GM19035 (cell line): ENCODE results near the gene ERCC6L2.

Source experiments
- ATAC-seq: cut with Tn5 transposase; IDR thresholded peaks from one replicate; pipeline ENCODE4 v1.9.1; 2021; ENCODE audit not compliant: unreplicated experiment

Gene ERCC6L2

GRCh38 chr9:95910770-95911340 is 35.4 kb downstream of the ERCC6L2 start:
- no peak for ATAC-seq

DNA sequence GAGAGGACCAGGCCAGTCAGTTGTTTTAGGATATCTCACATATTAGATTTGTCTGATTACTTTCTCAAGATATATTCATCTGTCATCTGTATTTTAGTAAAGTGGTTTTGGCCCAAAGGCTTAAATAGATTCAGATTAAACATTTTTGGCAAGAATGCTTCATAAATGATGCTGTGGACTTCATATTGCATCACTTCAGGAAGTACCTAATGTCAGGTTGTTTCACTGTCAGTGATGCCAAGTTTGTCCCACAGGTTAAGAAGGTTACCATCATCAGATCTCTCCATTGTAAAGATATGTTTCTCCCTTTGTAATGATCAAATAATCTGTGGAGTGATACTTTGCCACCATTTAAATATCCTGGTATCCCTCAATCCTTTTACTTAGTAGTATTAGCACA is 37.3 kb downstream of the ERCC6L2 start:
- ATAC-seq: no peak

DNA sequence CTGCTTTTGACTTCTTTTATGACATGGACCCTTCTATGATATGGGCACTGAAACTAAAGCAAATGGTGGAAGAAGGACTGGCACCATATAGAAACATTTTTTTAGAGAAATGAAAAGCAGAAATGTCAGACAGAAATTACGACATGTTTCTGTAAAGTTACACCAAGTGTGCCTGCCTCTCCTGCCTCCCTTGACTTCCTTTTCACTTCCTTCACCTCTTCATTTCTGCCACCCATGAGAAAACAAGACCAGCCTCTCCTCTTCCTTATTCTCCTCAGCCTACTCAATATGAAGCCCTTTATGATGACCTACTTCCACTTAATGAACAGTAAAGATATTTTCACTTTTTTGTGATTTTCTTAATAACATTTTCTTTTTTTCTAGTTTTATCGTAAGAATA is 44.5 kb downstream of the ERCC6L2 start:
- no peak for ATAC-seq

DNA sequence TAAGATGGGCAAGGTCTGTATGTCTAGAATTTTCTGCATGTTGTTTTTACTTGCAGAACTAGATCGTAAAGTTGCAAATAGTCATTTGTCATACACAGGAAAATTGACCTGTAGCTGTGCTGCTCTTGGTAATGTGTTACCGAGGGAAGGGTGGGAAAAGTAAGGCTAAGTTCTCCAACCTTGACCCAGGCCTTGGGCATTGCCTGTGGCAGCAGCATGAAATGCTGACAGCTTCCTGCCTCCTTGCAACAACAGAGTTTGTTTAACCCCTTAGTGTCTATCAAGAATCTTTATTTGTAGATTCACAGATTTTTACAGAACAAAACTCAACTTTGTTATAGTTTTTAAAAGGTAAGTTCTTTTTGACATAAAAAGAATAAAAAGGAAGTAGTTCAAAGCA is 48.3 kb downstream of the ERCC6L2 start:
- no peak for ATAC-seq

- ATAC-seq: no peak
These were observed 49.5 kb downstream of the ERCC6L2 start for GRCh38 chr9:95924987-95925386.

DNA sequence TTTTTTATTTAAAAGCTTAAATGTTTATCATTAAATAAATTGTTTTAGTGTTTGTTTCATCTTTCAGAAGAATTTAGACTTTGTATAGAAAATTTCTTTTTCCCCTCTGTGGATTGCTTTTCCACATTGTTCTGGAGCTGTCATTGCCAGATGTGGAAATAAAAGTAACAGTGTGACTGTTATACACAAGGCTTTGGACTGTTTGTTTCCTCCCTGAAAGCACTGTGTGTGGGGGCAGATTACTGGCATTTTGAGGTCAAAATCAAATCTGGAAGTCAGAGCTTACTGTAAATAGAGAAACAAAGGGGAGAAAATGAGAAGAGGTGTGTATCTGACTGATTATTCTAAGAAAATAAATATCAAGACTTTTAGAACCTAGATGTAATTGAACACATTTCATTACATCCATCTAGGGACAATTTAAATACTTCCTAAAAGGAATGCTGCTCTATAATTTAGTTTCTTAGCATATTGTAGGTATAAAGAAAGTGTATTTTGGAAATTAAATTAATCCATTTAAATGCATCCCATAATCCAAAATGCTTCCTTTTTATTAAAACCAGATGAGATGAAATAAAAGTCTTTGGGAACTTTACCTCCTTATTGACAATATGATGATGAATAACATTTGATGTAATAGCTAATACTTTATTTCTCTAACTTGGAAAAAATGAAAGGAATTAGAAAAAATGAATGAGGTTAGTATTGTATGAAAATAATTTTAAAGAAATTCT is 51.9 kb downstream of the ERCC6L2 start:
- no peak for ATAC-seq

- ATAC-seq: no peak
These were observed 54.8 kb downstream of the ERCC6L2 start for GRCh38 chr9:95930277-95930676.

DNA sequence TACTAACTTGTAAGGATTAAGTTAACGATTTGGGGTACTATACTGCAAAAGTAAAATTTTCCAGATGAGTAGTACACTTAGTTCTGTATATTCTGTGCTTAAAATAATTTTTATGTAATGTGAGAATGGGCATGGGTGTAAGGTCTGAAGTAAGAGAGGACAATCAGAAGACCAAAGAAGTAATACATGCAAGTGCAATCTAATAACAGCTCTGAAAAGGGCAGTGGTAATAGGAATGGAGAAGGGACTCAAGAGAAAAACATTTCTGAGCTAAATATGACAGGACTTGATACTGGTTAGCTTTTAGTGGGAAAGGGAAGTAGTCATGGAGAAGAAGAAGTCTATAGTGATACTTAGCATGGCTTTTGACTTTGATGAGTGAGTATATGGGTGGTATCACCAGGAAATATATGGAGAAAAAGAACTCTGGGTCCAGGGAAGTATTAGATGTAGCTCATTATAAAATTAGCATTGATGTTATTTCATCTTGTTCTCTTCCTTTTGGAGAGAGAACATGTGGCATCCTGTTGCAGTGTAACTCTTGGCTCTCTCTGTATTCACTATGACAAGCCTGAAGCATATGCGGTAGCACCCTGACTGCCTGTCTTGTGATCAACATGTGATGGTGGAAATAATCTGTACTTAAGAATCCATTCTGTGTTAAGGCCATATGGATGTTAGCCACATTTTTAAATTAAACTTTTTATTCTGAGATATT is 60.5 kb downstream of the ERCC6L2 start:
- ATAC-seq: no peak

- no peak for ATAC-seq
These were observed 61.1 kb downstream of the ERCC6L2 start for GRCh38 chr9:95936579-95937075.

GRCh38 chr9:95937131-95937530 is 61.6 kb downstream of the ERCC6L2 start:
- no peak for ATAC-seq

DNA sequence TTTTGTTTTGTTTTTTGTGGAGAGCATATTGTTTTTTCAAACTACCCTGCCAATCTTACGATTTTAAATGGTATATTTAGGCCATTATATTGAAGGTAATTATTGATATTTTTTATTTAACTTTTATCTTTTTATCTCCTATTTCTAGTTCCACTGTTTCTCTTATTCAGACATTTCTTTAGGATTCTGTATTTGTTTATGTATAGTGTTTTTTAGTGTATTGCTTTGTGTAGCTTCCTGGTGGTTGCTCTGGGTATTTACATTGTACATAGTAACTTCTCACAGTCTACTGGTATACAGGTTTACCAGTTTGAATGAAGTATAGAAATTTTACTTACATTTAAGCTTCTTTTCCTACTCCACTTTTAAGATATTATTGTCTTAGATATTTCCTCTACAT is 63.2 kb downstream of the ERCC6L2 start:
- ATAC-seq: no peak

- no peak for ATAC-seq
These were observed 64.0 kb downstream of the ERCC6L2 start for GRCh38 chr9:95939472-95939871.

- ATAC-seq: no peak
These were observed 64.8 kb downstream of the ERCC6L2 start for GRCh38 chr9:95940265-95940664.

DNA sequence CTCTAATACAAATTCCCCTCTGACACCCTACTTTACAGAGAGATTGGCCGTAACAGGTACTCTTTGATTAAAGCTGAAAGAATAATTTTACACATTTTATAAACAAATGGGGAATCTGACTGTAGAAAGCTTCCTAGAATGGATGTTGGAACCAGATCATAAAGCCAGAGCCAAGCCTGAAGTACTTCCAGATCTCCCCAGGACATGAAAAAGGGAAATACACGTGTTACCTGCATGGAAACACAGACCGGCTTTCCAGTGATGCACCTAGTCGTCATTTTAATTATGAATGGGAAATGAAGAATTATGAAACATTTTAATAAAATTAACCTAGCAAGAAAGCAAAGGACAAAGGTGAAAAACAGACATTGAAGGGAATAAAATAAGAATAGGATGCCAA is 66.5 kb downstream of the ERCC6L2 start:
- ATAC-seq: no peak

DNA sequence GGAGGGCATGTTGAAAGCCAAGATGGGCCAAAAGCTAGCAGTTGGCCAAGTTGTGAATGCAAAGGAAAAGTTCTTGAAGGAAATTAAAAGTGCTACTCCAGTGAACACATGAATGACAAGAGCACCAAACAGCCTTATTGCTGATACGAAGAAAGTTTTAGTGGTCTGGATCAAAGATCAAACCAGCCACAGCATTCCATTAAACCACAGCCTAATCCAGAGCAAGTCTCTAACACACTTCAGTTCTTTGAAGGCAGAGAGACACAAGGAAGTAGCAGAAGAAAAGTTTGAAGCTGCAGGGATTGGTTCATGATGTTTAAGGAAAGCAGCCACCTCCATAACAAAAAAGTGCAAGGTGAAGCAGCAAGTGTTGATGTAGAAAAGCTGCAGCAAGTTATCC is 71.6 kb downstream of the ERCC6L2 start:
- ATAC-seq: no peak

DNA sequence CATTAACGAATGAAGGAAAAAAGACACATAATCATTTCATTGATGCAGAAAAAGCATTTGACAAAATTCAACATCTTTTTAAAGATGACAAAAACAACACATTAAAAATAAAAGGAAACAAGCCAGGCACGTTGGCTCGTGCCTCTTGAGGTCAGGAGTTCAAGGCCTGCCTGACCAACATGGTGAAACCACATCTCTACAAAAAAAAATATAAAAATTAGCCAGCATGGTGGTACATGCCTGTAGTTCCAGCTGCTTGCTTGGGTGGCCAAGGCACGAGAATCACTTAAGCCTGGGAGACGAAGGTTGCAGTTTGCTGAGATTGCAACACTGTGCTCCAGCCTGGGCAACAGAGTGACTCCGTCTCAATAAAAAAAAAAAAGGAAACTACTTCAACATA is 77.0 kb downstream of the ERCC6L2 start:
- ATAC-seq: no peak

DNA sequence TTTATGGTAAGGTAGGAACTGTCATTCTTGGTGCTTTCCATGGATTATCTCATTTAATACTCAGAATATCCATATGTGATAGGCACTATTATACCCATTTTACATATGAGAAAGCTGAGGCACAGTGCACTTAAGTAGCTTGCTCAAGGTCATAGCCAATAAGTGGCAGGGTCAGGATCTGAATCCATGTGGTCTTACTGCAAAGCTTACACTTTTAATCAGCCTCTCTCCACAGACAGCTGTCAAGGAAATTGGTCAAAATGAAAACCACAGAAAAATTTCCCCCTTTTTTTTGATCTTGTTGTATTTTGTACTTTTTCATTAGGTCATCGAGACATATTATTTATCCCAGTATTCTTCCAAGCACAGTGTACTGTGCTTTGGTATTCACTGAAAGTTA is 78.5 kb downstream of the ERCC6L2 start:
- no peak for ATAC-seq

DNA sequence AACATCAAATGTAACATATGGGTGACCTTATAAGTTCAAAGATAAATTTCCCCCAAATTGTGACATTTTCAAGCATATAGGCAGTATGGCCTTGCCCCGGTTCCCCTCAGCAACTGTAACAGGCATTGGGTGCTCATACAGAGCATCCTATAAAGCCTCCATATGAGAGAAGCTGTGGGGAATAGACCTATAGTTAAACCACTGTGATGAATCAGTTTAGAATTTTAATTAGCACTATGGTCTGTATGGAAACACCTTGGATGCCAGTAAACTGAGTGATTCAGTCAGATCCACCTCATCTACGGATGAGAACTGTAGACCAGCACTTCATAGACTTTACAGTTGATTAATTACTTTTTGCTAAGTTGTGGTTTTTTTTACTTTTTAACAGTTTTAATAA is 79.4 kb downstream of the ERCC6L2 start:
- no peak for ATAC-seq

DNA sequence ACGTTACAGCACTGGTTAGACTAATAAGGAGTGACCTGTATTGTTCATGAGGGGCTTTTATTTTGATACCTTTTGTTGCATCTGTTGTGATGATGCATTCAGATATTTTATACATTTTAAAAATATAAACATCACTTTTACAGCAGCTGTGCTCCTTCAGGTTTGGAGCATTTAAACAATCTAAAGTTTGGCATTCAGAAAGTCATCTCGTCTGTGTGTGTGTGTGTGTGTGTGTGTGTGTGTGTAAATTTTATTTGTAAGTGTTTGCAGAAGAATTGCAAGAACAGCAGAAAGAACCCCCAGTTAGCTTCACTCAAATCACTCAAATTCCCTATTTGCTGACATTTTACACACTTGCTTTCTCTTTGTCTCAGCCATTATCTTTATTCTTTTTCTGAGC is 87.4 kb downstream of the ERCC6L2 start:
- ATAC-seq: no peak

DNA sequence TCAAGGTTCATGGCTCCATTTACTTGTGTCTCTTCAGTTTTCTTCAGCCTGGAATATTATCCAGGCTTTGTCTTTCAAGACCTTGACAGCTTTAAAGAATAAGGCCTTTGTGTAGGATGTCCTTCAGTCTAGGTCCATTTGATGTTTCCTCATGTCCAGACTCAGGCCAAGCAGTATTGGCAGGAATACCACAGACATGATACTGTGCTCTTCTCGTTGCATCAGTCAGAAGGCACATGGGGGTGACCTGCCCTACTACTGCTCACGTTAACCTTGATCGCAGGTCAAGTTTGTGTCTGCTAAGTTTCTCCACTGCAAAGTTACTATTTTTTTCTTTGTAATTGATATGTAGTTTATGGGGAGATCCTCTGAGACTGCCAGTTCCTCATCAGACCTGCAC is 88.2 kb downstream of the ERCC6L2 start:
- ATAC-seq: no peak

DNA sequence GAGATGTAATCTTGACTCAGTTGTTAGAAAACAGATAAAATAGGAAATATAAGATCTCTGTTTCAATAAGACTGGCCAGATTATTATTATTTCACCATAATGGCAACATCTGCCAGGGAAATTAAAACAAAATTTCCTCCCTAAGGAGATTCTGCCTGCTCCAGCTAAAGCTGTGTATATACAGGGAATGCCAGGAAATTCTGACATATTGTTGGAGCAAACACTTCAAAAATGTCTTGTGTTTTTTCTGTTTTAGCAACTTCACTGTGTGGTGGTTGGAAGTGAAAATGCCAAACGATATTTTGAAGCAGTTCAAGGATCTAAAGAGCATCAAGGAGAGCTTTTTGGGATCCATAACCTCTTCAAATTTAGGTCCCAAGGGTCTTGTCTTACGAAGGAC is 90.8 kb downstream of the ERCC6L2 start:
- ATAC-seq: no peak

GRCh38 chr9:95970317-95970716 is 94.8 kb downstream of the ERCC6L2 start:
- ATAC-seq: no peak
